ENCODE measurements around the gene SLC19A1. TPM values are rescaled to one million over a fixed set of nuclear protein-coding genes. Genes with fewer than 3 reads are reported as not detected.

The SLC19A1 gene
- total RNA-seq, 1 donor from 2014 or later, result 4.5 TPM

DNA sequence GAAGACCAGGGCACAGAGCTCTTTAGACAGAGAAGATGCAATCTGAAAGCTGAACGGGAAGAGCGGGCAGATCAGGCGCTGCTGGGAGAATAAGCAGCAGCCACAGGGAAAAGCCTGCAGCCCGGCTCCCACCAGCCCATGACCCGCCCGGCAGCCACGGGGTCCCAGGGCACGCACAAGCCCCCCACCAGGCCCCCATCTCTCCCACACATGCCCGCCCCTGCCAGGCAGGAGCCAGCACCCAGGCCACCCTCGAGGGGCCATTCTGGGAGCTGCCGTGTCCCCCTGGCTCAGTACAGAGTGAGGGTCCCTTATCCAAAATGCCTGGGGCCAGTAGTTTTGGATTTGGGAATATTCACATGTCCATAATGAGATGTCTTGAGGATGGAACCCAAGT, 16.3 kb downstream of the SLC19A1 start:
- Histone ChIP-seq H3K4me3 (ENCODE audit: low read depth, low read length) (no peak overlapping the region), H3K27me3 (ENCODE audit: control insufficient read depth, insufficient read depth, low read length) (no peaks in the 10 kb centered on the region), H3K36me3 (ENCODE audit: control insufficient read depth, insufficient read depth, low read length) (peaks cover 5% of the 10 kb centered on the region)
- DNase-seq (ENCODE audit: low read depth) (no peak), FAIRE-seq (no peak)
- TF ChIP-seq, protein P1, sequence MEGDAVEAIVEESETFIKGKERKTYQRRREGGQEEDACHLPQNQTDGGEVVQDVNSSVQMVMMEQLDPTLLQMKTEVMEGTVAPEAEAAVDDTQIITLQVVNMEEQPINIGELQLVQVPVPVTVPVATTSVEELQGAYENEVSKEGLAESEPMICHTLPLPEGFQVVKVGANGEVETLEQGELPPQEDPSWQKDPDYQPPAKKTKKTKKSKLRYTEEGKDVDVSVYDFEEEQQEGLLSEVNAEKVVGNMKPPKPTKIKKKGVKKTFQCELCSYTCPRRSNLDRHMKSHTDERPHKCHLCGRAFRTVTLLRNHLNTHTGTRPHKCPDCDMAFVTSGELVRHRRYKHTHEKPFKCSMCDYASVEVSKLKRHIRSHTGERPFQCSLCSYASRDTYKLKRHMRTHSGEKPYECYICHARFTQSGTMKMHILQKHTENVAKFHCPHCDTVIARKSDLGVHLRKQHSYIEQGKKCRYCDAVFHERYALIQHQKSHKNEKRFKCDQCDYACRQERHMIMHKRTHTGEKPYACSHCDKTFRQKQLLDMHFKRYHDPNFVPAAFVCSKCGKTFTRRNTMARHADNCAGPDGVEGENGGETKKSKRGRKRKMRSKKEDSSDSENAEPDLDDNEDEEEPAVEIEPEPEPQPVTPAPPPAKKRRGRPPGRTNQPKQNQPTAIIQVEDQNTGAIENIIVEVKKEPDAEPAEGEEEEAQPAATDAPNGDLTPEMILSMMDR (IDR thresholded peaks at IDR 0.05; ENCODE audit: insufficient read depth, low read length, severe bottlenecking), result no peak

DNA sequence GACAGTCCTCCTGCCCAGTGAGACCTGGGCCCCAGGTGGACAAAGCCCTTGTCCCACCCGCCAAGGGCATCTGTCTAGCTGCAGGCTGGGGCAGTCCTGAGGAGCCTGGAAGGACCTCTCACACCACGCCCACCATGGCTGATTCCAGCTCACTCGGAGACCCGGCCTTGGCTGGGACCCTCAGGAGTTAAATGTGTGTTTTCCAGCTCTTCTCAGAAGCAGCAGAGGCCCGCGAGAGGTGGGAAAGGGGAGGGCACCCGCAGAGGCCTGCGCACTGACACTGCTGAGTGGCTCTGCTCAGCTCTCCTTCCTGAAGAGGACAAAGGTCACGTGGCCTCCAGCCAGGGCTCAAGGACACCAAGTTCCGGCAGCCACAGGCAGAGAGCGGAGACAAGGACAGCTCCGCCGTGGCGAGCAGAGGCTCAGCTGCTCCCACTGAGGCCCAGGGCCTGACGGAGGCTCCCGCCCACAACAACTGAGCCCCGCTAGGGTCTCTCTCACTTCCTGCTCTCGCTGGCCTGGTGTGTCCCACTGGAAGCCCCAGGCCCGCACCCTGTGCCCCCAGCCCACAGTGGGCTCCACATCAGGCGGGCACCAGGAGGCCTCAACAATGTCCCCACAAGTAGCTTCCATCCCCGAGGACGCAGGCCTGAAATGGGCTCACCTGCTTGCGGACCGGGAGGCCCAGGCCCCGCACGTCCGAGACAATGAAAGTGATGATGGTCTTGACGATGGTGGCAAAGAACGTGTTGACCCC, 16.9 kb downstream of the SLC19A1 start:
- Histone ChIP-seq H3K27me3 (ENCODE audit: control insufficient read depth, insufficient read depth, low read length) (no peaks in the 10 kb centered on the region), H3K36me3 (ENCODE audit: control insufficient read depth, insufficient read depth, low read length) (peaks cover 3% of the 10 kb centered on the region), H3K4me3 (ENCODE audit: low read depth, low read length) (no peak overlapping the region)
- DNase-seq (ENCODE audit: low read depth), result no peak
- no peak for FAIRE-seq
- TF ChIP-seq, protein P1 (IDR thresholded peaks at IDR 0.05; ENCODE audit: insufficient read depth, low read length, severe bottlenecking), result no peak

DNA sequence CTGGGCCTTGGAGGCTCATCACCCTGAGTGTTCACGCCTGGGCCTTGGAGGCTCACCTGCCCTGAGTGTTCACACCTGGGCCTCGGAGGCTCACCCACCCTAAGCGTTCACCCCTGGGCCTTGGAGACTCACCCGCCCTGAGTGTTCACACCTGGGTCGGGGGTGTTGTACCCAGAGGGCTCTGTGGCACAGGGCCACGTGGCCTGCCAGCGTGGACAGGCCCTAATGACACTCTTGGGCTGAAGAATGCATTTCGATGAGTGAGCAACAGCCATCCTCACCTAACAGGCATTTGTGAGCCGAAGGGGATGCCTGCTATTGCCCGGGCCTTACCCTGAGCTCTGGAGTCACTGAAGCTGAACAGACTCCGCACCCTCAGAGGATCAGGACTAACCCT, 17.5 kb downstream of the SLC19A1 start:
- DNase-seq (ENCODE audit: low read depth) (no peak), FAIRE-seq (no peak)
- H3K4me3 ChIP-seq (ENCODE audit: low read depth, low read length), result no peak overlapping the region
- H3K27me3 ChIP-seq (ENCODE audit: control insufficient read depth, insufficient read depth, low read length), result no peaks in the 10 kb centered on the region
- TF ChIP-seq, protein P1 (IDR thresholded peaks at IDR 0.05; ENCODE audit: insufficient read depth, low read length, severe bottlenecking), result no peak
- H3K36me3 ChIP-seq (ENCODE audit: control insufficient read depth, insufficient read depth, low read length), result peaks cover under 1% of the 10 kb centered on the region

DNA sequence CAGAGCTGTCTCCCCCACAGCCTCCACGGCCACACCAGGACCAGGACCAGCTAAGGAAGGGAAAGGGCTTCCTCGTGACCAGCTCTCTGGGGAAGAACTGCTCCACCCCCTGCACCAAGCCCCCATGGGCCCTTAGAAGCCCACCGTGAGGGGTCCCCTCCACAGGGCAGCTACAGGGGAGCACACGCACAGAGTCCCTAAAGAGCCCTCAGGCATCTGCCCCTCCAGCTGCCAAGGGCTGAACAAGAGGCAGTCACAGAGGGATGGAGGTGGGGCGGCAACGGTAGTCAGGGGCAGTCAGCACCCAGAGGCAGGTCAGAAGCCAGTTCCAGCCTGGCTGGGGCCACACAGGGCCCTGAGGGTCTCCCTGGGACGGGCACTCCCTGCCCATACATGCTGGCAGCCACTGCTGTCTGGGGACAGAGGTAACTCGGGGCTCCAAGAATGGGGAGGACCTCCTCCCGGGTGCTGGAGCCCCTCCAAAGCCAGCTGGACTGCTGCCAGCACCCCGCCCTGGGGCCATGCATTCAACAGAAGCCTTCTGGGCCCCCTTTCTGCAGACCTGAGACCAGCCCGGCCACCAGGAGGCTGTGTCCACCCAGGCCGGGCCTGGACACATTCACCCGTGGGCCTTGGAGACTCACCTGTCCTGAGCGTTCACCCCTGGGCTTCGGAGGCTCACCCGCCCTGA, 18.7 kb downstream of the SLC19A1 start:
- FAIRE-seq, result no peak
- no peak overlapping the region for H3K4me3 ChIP-seq (ENCODE audit: low read depth, low read length)
- no peaks in the 10 kb centered on the region for H3K36me3 ChIP-seq (ENCODE audit: control insufficient read depth, insufficient read depth, low read length)
- TF ChIP-seq, protein P1 (IDR thresholded peaks at IDR 0.05; ENCODE audit: insufficient read depth, low read length, severe bottlenecking), result no peak
- no peak for DNase-seq (ENCODE audit: low read depth)
- H3K27me3 ChIP-seq (ENCODE audit: control insufficient read depth, insufficient read depth, low read length), result no peaks in the 10 kb centered on the region

DNA sequence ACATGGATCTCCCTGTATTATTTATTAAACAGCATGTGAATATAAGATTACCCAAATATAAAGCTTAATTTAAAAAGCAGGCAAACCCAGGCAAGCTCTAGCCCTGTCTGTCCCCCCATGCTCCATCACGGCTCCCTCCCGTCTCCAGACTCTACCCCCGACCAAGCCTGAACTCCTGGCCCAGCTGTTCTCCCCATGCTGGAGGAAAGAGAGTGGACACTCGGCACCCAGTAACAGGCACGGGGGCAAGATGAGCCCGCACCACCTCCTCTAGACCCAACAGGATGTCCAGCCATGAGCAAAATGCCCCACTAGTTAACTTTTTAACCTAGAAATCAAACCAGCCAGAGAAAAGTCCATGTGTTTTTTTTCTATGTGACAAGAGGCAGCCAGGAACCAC, 19.3 kb downstream of the SLC19A1 start:
- TF ChIP-seq, protein P1 (IDR thresholded peaks at IDR 0.05; ENCODE audit: insufficient read depth, low read length, severe bottlenecking), result no peak
- no peak overlapping the region for H3K4me3 ChIP-seq (ENCODE audit: low read depth, low read length)
- DNase-seq (ENCODE audit: low read depth) (no peak), FAIRE-seq (no peak)
- H3K27me3 ChIP-seq (ENCODE audit: control insufficient read depth, insufficient read depth, low read length), result no peaks in the 10 kb centered on the region
- H3K36me3 ChIP-seq (ENCODE audit: control insufficient read depth, insufficient read depth, low read length), result no peaks in the 10 kb centered on the region

Data from bronchial epithelial cell (primary cell).